Fibroblast of lung (primary cell): ENCODE results near the gene TNC.

Experiments used
- CTCF ChIP-seq, 2 donors: IDR thresholded peaks in 1 of 2; conservative IDR thresholded peaks in 1 of 2; 1 replicate in 1 of 2; 2 replicates in 1 of 2; pipeline ENCODE4 v1.5.1; 2011 to 2012; ENCODE audit warnings: low read length in 2 of 2, control low read depth in 1 of 2, inconsistent platforms in 1 of 2, low read depth in 1 of 2, mild to moderate bottlenecking in 1 of 2
- EZH2 ChIP-seq: IDR thresholded peaks from 2 replicates; pipeline ENCODE4 v1.5.1; 2012; ENCODE audit warnings: low read length, control low read depth, mild to moderate bottlenecking; ENCODE audit errors: missing control alignments

GRCh38 chr9:115010874-115011273 is 107.1 kb downstream of the TNC start:
- TF ChIP-seq CTCF (conservative IDR thresholded peaks at IDR 0.05 in 1 of 2, IDR thresholded peaks at IDR 0.05 in 1 of 2; ENCODE audit: low read depth in 1 of 2, low read length in 2 of 2) (no peak), EZH2 (no peak)
